GM18502 (cell line): Measurements from ENCODE around the gene CYRIA.
A peak's percentile ranks its signal among the peaks of the same experiment; 100 is the strongest.

ENCODE experiments used
- ATAC-seq: cut with Tn5 transposase; IDR thresholded peaks from one replicate; pipeline ENCODE4 v1.9.1; 2021; ENCODE audit warnings: mild to moderate bottlenecking; ENCODE audit not compliant: unreplicated experiment, poor library complexity

CYRIA gene

DNA sequence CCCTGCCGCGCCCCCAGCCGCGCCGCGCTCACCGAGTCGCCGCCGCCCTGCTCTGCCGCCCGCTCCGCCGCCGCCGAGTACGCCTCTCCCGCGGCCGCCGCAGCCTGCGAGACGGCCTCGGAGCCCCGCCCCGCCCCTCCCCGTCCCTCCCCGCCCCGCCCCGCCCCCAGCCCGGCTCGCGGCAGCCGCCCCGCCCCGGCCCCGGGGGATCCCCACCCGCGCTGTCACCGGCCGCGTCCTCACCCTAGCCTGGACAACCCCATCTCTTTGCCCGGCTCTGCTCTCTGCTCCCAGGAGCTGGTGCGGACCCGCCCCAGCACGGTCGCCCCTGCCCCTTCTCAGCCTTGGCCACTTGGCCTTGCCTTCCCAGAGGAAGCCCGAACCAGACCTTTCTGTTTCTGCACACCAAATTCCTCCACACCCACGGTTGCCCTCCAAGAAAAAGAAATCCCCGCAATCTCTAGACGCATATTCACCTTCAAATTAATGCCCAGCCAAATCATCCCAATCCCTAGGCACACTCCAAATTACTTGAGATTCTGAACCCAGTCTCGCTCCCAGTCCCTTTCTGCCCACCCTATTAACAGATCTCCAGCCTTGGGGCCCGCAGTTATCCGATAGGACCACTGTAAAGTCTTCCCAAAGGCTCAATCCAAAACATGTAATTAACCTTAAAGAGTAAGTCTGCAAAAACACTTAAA lies at the start of gene CYRIA:
TSS of gene CYRIA (minus strand) at position 87 of the 701 bp plus-strand sequence. CDS start 77,715 bp downstream, outside the sequence.
- peak; percentile 54 for ATAC-seq

DNA sequence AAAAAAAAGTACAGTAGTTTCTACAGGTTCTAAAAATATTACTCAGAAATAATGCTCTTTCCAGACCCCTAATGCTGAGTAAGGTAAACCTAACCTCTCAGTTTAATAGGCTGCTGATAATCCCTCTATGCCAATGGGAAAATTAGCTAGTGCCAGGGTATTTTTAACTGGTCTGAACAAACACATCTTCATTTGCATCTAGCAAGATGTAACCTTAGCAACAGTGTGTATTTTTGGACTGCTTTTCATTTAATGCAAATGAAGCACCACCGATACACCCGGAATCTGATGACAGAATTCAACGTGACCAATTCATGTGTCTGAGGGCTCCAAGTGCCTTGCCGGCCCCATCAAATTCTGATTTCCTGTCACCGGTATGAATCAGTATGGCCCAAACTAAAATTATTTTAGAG lies 47.4 kb upstream of the CYRIA start:
- peak; percentile 87 for ATAC-seq

DNA sequence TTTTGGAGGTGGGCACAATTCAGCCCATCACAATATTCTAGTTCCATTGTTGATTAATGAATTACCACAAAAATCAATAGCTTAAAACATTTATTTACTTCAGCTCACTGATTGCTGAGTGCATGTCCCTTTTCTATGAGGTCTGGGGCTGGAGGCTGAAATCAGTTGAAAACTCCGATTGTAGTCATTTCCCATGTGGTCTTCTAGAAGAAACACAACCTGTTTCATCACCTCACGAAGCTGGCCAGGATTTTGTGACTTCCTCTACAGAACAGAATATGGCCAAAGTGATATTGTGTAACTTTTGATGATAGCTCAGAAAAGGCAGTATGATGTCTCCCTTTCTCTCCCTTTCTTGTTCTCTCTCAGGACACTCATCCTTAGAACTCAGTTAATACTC lies 44.1 kb upstream of the CYRIA start:
- no peak for ATAC-seq

DNA sequence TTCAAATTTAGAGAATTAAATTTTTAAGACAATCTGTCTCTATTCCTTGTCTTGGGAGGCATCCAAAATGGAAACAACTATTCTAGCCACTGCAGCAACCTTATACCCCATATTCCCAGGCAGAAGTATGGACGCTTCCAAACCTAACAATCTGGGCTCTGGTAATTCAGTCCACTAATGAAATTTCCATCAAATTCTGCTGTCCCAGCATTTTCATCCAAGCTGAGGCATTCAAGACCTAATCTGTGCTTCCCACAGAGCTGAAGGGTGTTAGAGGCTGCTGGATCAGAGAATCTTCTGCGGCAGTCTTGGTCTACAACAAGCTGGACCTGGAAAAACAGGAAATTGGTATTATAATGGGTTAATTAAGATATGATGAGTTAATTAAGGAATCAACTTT lies 42.5 kb upstream of the CYRIA start:
- ATAC-seq: no peak

DNA sequence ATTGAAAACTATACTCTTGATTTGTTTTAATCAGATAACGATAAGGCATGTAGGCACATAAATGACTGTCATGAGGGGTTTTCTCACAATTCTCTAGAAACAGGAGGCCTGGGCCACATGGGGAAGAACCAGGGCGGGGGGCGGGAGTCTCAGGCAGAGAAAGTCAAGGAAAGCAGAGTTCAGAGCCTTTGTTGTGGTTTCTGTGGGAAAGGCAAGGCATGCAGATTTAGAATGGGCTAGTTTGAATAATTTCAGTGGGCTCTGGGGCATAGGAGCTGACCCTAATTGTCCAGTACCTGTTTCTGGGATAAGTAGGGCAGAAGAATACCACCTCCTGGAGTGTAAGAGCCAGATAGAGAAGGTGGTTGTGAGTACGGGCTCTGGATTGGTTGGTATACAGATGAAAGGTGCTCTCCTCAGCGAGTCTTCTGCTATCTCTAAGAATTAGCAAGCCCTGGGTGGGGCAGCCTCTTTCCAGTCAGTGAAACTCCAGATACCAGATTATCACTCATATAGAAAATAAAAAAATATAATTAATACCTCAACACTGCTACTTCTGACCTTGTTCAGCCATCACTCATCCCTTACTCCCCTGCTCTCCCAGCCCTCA lies 41.5 kb upstream of the CYRIA start:
- ATAC-seq: no peak

DNA sequence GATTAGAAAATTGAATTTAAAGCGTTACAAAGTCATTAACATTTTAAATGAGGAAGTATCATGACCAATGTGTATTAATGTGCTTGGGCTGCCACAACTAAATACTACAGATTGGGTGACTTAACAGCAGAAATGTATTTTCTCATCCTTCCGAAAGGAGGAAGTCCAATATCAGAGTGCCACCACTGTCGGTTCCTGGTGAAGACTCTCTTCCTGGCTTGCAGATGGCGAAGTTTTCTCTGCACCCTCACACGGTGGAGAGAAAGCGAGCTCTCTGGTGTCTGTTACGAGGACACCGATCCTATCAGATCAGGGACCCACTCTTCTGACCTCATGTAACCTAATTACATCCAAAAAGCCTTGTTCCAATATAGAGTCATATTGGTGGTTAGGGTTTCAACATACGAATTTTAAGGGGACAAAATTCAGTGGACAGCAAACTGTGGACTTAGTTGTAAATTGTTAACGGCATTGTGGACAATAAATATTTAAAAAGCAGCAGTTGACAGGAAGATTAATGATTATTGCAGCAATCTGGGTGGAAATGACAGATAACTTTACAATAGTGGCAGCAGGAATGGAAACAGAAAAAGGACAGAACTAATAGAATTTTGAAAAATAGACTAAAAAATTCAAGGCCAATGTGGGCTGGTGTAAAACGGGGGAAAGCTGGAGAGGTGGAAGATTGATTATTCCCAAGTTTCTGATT lies 35.1 kb upstream of the CYRIA start:
- ATAC-seq: no peak

DNA sequence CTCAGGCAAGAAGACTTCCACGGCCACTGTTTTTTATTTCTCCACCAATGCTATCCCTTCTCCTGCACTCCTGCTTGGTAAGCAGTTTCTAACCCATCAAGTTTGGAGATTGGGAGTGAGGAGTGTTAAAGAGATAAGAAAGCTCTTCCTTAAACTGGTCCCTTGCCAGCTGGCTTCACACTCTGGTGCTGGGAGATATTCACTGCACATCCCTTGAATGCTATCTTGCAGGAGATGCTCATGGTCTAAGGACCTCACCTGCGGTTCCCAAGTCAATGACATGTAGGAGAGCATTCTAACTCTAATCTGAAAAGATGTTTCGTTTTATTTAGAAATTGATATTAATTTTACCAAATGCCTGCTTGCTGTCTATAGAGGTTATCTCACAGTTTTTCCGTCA lies 28.2 kb upstream of the CYRIA start:
- no peak for ATAC-seq

DNA sequence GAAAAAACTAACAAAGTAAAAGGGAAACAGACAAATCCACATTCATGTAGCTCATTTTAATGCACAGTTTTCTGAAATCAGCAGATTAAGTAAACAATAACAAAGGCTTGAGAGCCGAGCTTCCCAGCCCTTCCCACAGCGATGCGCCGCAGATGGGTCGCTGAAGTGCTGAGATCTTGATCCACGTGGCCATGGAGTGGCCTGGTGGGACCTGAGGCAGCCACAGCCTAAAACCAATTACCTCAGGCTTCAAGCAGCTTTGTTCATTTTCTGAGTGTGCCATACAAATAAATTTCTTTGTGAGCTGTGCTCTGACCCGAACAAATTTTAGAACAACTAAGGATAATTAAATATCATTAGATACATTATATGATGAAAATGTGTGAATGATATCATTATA lies 25.6 kb upstream of the CYRIA start:
- no peak for ATAC-seq

DNA sequence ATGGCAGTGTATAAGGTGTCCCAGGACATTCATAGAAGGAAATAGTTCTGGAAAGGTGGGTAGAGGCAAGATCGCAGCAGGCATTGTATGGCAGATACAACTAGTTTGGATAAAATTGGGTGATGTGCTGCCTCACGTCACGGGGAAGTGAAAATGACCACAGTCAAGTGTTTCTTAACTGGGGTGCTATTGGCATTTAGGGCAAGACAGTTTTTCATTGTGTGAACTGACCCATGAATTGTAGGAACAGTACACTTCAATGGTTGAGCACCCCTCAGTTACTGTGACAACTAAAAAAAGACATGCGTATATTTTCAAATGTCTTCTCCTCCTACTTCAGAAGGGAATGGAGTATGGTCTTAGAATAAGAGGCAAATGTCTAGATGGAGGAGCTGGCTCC lies 22.3 kb upstream of the CYRIA start:
- ATAC-seq: no peak

DNA sequence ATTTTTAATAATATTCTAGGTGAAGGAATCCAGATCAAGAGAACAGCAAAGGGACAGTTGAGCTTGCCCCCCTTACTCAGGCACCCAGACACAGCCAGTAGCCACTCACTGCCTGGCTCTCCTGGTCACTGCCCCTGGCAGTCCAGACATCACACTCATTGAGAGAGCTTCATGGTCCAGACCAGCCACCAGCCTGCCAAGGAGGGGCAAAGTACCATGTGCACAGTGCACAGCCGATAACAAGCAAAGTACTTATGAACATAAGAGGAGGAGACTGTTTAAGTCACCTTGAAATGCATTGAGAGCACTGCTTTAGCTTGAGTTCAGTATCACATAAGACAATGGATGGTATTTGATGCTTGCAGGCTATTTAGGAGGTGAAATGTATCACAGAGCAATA lies 21.6 kb upstream of the CYRIA start:
- no peak for ATAC-seq

DNA sequence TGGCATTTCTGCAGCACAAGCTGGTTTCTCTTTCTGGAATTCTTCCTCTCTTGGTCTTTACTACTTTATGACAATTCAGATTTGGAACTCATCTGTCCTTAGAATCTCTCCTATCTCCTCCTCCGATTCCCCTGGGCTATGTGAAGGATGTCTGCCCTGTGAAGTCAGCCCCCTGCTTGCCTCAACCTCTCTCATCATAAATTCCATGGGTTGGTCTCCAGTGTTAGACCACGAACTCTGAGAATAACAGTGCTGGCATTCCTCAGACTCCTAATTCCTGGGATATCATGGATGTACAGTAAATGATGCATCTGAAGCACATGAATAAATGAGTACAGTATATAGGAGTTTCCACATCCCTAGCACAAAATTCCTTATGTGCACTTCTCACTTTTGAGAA lies 21.0 kb upstream of the CYRIA start:
- no peak for ATAC-seq

DNA sequence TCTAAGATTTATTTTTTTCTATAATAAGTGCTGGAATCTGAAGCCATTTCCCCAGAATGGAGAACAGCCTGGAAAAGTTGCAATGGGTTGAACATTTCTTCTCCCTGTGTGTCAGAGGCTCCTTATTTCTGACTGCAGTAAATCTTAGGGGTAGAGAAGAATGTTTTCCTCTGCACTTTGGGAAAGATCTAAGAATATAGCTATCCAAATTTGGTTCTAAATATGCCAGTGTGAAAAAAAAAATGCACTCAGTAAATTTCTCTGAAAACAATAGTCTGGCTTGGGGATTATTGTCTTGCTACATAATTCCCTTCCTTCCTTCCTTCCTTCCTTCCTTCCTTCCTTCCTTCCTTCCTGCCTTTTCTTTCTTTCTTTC lies 19.7 kb upstream of the CYRIA start:
- ATAC-seq: no peak

DNA sequence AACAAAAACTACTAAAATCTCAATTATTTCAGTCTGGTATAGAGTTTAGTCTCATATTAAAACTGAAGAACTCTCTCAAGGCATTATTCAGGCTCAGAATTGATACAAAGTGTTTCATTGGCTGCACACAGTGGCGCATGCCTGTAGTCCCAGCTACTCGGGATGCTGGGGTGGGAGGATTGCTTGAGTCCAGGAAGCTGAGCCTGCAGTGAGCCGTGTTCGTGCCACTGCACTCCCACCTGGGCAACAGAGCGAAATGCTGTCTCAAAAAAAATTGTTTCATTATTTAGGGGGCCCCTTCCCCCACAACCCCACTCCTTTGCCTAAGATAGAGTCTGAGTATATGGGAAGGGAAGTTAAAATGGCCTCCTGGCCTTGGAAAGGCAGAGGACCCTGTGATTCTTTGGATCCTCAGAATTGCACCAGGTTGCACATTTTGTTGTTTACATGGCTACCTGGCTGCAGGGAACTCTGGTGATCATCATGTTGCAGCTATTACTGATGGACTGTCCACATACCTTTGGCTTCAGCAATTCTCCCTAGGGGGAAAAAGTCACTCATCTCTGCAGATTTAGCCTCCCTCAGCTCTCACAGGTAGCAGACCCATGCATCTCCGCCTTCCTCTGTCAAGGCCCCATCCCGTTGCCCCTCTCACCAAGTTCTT lies 19.2 kb upstream of the CYRIA start:
- no peak for ATAC-seq

DNA sequence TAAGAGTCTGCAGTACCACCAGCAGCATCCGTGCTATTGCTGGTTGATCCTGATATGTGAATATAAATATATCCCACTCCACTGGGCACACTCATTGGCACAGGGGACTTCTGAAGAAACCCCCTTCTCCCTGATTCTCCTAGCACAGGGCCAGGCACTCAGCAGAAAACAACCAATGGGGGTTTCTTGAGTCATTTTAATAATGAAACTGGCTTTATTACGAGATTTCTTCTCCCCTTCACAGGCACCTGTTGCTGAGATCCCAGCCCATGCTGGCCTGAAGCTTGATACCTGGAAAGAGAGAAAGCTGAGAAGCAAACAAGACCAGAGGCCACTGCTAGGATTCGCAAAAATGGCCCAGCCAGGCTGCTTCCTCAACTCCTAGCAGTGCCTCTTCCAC lies 17.9 kb upstream of the CYRIA start:
- no peak for ATAC-seq

DNA sequence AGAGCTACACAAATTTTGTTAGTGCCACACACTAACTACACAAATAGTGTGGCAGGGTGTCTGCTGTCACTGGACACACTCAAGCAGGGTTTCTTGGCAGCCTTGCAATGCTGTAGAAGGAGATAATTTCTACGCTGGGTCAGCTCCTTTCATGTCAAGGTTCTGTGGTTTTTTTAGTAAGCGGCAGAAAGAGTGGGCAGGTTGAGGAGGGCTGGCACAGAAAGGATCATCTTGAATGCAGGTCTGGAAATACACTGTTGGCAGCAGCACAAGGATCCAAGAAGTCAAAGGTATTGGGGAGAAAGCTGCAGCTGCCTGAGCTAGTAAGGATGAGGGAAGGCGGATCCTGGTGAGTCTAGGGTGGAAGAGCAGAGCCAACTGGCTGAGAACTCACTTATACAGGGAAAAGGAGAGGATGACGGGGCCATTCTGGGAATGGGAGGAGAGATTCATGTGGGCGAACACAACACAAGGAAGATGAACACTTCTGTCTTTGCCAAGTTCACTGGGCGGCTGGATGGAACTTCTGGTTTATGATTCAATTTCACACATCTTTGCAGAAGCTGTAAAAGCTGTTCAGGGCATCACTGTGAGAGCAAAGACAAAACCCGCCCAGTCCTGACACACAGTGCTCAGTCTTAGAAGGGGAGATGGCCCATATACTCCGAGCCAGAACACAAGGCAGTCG lies 16.9 kb upstream of the CYRIA start:
- ATAC-seq: no peak

DNA sequence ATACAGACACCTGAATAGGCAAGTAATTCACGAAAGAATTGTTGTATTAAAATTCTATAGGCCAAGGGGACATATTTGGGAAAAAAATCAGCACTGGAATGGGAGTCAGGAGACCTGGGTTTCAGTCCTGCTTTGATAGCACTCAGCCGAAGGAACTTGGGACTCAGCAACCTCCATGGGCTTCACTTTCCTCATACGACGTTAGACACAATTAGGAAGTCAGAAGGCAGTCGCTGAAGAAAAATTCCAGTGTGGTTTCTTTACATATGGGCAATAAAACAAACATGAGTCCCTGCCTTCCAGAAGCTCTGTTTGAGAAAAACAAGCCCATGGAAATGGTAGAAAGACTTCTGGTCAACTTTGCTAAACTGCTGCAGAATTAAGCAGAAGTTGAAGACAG lies 15.1 kb upstream of the CYRIA start:
- no peak for ATAC-seq

DNA sequence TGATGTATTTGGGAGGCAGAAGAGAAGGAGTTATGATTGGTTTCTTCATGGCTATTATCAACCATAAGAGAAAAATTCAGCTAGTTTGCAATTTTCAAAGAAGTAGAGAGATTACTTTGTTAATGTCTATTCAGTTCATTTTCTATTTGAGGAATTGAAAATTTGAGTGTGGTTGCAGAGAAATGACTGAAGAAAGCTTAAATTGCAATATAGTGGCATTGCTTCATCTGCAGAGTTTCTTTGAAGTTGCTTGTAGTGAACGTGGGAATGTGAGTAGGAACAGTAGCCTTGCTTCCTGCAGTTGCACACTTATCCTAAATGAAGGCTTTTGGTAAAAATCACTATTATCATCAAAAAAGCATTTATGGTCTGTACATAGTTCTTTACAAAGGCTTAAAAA lies 14.7 kb upstream of the CYRIA start:
- ATAC-seq: no peak

DNA sequence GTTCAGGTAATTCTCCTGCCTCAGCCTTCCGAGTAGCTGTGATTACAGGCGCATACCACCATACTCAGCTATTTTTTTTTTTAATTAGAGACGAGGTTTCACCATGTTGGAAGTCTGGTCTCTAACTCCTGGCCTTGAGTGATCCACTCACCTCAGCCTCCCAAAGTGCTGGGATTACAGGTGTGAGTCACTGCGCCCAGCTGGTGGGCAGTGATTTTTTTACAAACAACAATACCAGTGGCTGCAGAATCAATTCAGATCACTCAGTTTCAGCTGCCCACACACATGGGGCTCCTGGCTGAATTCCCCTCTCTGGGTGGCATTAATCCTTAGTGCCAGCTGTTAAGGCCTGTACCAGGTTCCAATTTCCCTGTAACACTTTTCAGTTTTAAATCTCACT lies 13.3 kb upstream of the CYRIA start:
- ATAC-seq: no peak

DNA sequence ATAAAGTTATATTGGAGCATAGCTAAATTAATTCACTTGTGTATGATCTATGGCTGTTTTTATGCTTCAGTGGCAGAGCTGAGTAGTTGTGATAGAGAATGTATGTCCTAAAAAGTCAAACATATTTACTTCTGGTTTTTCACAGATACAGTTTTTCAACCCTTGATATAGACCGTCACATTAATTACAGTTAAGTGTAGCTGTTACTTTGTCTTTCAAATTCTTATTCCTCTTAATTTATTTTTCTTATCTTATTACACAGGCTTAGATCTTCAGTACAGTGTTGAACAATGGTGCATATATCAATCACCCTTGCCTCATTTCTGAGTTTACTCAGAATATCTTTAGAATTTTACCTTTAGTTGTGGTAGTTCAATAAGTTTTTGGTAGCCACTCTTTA lies 12.2 kb upstream of the CYRIA start:
- ATAC-seq: no peak

DNA sequence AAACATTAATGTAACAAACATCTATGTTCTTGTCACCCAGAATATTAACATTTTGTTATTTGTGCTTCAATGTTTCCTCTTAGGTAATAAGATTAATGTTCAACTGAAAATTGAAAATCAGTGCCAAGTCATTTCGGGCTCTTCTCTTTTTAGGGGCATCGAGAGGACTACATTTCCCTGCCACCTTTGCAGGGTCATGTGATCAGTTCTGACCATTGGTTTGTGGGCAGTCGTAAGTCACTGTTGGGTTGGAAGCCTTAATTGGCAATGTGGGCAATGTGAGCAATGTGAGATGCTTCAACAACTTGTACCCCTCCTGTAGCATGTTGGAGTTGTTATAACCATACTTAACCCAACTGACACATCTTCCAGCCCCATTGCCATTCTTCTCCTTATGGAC lies 10.1 kb upstream of the CYRIA start:
- no peak for ATAC-seq

DNA sequence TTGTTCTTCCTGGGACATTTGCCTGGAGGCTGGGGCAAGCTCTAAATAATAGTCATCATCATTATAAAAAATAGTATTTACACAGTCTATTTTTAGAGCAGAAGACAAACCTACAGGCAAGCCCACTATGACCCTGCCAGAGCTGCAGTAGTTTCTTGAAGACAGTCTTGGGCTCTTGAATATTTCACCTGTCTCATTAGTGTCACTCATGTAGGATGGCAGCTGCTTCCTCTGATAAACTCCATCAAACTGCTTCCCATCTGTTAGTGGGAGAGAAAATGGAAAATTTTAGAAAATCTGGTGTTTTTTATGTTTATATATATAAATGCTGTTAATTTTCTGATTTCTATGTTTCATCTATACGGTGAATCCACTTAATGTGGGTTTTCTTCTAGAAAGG lies 8.5 kb upstream of the CYRIA start:
- ATAC-seq: no peak
